ENCODE results near the gene ADSS1.

DNA sequence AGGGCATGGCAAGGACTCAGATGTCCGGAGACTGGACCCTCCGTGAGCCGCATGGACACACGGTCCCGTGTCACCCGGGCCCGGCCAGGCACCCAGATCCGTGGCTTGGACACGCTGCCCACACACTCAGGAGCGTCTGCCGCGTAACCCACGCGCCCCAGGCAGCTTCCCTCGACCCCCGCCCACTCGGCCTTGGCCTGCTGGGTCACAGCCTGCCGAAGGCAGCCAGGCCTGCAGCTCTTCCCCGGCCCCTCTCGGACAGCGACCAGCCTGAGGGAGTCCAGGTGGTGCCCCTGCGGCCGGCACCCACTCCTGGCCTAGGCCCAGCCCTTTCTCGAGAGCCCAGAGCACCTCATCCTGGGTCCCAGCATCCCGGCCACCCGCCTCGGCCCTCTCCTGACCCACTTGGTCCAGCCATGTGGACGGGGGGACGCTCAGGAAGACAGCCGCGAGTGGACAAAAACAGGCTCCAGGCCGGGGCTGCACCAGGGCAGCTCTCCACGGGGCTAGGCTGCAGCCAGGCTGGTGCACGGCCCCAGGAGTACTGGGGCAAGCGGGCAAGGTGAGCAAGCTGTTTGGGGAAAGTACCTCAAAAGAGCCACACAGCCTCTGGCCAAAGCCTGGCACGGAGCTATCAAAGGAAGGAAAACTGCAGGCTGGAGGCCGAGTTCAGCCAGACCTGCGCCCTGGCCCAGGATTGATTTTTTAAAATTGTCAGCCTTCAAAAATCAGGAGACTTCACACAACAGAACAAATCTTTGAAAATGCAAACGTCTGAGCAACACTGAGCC lies 65.0 kb downstream of the ADSS1 start:
- TF ChIP-seq EP300 (IDR thresholded peaks at IDR 0.05) (no peak), CTCF (IDR thresholded peaks at IDR 0.05) (no peak), POLR2A (IDR thresholded peaks at IDR 0.05) (no peak)
